HepG2 (cell line): ENCODE results near the gene SMPD3. TPM values are rescaled to one million over a fixed set of nuclear protein-coding genes. Genes with fewer than 3 reads are reported as not detected.

Experiments used
- ARID5B ChIP-seq: IDR thresholded peaks from 2 replicates; pipeline ENCODE4 v1.4.0; 2020; ENCODE audit warnings: mild to moderate bottlenecking, missing genetic modification reagents
- CENPT ChIP-seq: sonication (generic); formaldehyde crosslinking; IDR thresholded peaks from 2 replicates; pipeline ENCODE4 v1.8.0; 2022; ENCODE audit warnings: low read depth, mild to moderate bottlenecking, moderate library complexity, missing genetic modification reagents
- DR1 ChIP-seq: sonication (generic); formaldehyde crosslinking; IDR thresholded peaks from 2 replicates; pipeline ENCODE4 v1.8.0; 2021; ENCODE audit warnings: mild to moderate bottlenecking, missing genetic modification reagents, inconsistent platforms
- FLYWCH1 ChIP-seq: sonication (generic); formaldehyde crosslinking; IDR thresholded peaks from 2 replicates; pipeline ENCODE4 v1.8.1; 2023; ENCODE audit warnings: mild to moderate bottlenecking, missing genetic modification reagents
- ISX ChIP-seq: sonication (generic); formaldehyde crosslinking; conservative IDR thresholded peaks from 2 replicates; pipeline ENCODE4 v1.5.0; 2020; ENCODE audit warnings: missing genetic modification reagents
- MYNN ChIP-seq: sonication (generic); formaldehyde crosslinking; IDR thresholded peaks from 2 replicates; pipeline ENCODE4 v1.4.0; 2020; ENCODE audit warnings: mild to moderate bottlenecking, low read depth, missing genetic modification reagents
- RERE ChIP-seq: IDR thresholded peaks from 2 replicates; pipeline ENCODE4 v1.6.1; 2016; ENCODE audit warnings: low read depth, missing genetic modification reagents, missing compliant biosample characterization
- ZBTB3 ChIP-seq: sonication (generic); formaldehyde crosslinking; IDR thresholded peaks from 2 replicates; pipeline ENCODE4 v1.4.0; 2020; ENCODE audit warnings: low read depth, mild to moderate bottlenecking, moderate library complexity, missing genetic modification reagents, borderline replicate concordance
- ZNF331 ChIP-seq: sonication (generic); formaldehyde crosslinking; IDR thresholded peaks from 2 replicates; pipeline ENCODE4 v1.4.0; 2020; ENCODE audit warnings: missing genetic modification reagents
- ZNF432 ChIP-seq: sonication (generic); formaldehyde crosslinking; IDR thresholded peaks from 2 replicates; pipeline ENCODE4 v1.5.0; 2020; ENCODE audit warnings: missing genetic modification reagents, mild to moderate bottlenecking, borderline replicate concordance
- ZNF441 ChIP-seq: sonication (generic); formaldehyde crosslinking; IDR thresholded peaks from 2 replicates; pipeline ENCODE4 v1.7.0; 2021; ENCODE audit warnings: missing genetic modification reagents, borderline replicate concordance
- ZNF710 ChIP-seq: sonication (generic); formaldehyde crosslinking; IDR thresholded peaks from 2 replicates; pipeline ENCODE4 v1.5.0; 2020; ENCODE audit warnings: mild to moderate bottlenecking, missing genetic modification reagents, borderline replicate concordance
- ZNF772 ChIP-seq: sonication (generic); formaldehyde crosslinking; IDR thresholded peaks from 2 replicates; pipeline ENCODE4 v1.5.0; 2020; ENCODE audit warnings: mild to moderate bottlenecking, missing genetic modification reagents
- polyA plus RNA-seq, 8 experiments: library from polyadenylated mRNA; depleted of rRNA in 3 of 8; stranded (reverse) in 7 of 8; unstranded in 1 of 8; fragments of >200 nt; fragmentation: Illumina TruSeq in 4 of 8; extraction: Trizol in 4 of 8; gene quantifications; 2 replicates each; pipeline versions ENCODE4 v1.2.1 to v1.2.3, GENCODE V29; 2011 to 2016; ENCODE audit warnings: low read depth in 4 of 8, missing spikeins in 1 of 8, mixed read lengths in 1 of 8; ENCODE audit not compliant: insufficient read depth in 1 of 8
- total RNA-seq, 5 experiments: library from RNA; depleted of rRNA; stranded (reverse); fragments of >200 nt; fragmentation: Illumina TruSeq; extraction: Trizol; gene quantifications; 2 replicates each; pipeline ENCODE4 v1.2.3, GENCODE V29; 2016; ENCODE audit warnings: low read depth in 1 of 5
- TF ChIP-seq, protein P1 (sequence below): IDR thresholded peaks from 2 replicates; pipeline ENCODE4 v1.6.1; 2012; ENCODE audit warnings: low read length, improper control_type of control experiment

Gene SMPD3
- total and polyA plus RNA-seq, 2 of the 13 experiments (the other 11 are each of a cell fraction or from before 2014, with no cell fraction given), result 0.07 to 0.32 TPM

GRCh38 chr16:68328151-68328859, 120.0 kb downstream of the SMPD3 start (continued):
- TF ChIP-seq, protein P1, sequence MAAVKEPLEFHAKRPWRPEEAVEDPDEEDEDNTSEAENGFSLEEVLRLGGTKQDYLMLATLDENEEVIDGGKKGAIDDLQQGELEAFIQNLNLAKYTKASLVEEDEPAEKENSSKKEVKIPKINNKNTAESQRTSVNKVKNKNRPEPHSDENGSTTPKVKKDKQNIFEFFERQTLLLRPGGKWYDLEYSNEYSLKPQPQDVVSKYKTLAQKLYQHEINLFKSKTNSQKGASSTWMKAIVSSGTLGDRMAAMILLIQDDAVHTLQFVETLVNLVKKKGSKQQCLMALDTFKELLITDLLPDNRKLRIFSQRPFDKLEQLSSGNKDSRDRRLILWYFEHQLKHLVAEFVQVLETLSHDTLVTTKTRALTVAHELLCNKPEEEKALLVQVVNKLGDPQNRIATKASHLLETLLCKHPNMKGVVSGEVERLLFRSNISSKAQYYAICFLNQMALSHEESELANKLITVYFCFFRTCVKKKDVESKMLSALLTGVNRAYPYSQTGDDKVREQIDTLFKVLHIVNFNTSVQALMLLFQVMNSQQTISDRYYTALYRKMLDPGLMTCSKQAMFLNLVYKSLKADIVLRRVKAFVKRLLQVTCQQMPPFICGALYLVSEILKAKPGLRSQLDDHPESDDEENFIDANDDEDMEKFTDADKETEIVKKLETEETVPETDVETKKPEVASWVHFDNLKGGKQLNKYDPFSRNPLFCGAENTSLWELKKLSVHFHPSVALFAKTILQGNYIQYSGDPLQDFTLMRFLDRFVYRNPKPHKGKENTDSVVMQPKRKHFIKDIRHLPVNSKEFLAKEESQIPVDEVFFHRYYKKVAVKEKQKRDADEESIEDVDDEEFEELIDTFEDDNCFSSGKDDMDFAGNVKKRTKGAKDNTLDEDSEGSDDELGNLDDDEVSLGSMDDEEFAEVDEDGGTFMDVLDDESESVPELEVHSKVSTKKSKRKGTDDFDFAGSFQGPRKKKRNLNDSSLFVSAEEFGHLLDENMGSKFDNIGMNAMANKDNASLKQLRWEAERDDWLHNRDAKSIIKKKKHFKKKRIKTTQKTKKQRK, result no peak
- TF ChIP-seq ZNF331 (CRISPR knock-in tag), result peak; percentile 69
- no peak for TF ChIP-seq MYNN (CRISPR knock-in tag)
- TF ChIP-seq ZBTB3 (CRISPR knock-in tag), result 0 out of 2 replicates have a peak, but pooled peaks have one; percentile 64
- TF ChIP-seq FLYWCH1, result no peak
- no peak for TF ChIP-seq CENPT (CRISPR knock-in tag)
- no peak for TF ChIP-seq ZNF710 (CRISPR knock-in tag)
- TF ChIP-seq ZNF772 (CRISPR knock-in tag), result no peak
- TF ChIP-seq RERE (CRISPR knock-in tag), result no peak; the same call in 1 of the 2 replicates
- no peak for TF ChIP-seq ZNF441 (CRISPR knock-in tag)
- TF ChIP-seq DR1, result no peak
- TF ChIP-seq ARID5B, result peak; percentile 72
- no peak for TF ChIP-seq ZNF432 (CRISPR knock-in tag)
- no peak for TF ChIP-seq ISX (CRISPR knock-in tag)
